HEK293 (cell line): ENCODE measurements around the gene WBP11.

ENCODE experiments used
- CTCF ChIA-PET: fragments of 350-600 bp; formaldehyde crosslinking; extraction: SDS; loops from one replicate; lab custom pipeline; 2021; ENCODE audit warnings: antibody characterized with exemption; lab: Yijun Ruan, JAX
- POLR2A ChIA-PET: fragments of 300-600 bp; formaldehyde crosslinking; extraction: SDS; loops from one replicate; lab custom pipeline; 2020; ENCODE audit warnings: antibody characterized with exemption, inconsistent platforms; lab: Yijun Ruan, JAX
- H3K27ac ChIP-seq: fragments of 200-500 bp; sonication (Bioruptor generic); 2 replicates; pipeline ENCODE4 v1.5.1; 2014; ENCODE audit warnings: low read depth, low read length, control low read depth, inconsistent platforms; ENCODE audit errors: extremely low read depth
- H3K36me3 ChIP-seq, 2 experiments: fragments of 200-500 bp in 1 of 2; sonication (Bioruptor generic) in 1 of 2; 1 replicate in 1 of 2; 2 replicates in 1 of 2; pipeline ENCODE4 v1.5.1; 2014 to 2017; ENCODE audit warnings: inconsistent platforms in 2 of 2, low read length in 2 of 2; ENCODE audit not compliant: control insufficient read depth in 2 of 2, insufficient read depth in 1 of 2
- H3K4me1 ChIP-seq: fragments of 200-500 bp; sonication (Bioruptor generic); 2 replicates; pipeline ENCODE4 v1.5.1; 2014; ENCODE audit warnings: mild to moderate bottlenecking, low read length, inconsistent platforms; ENCODE audit not compliant: control insufficient read depth, insufficient read depth
- H3K4me3 ChIP-seq: 2 replicates; pipeline ENCODE4 v1.5.1; 2011; ENCODE audit warnings: low read depth, mild to moderate bottlenecking, control low read depth, low read length, moderate library complexity
- H3K9me3 ChIP-seq: fragments of 200-500 bp; sonication (Bioruptor generic); 2 replicates; pipeline ENCODE4 v1.5.1; 2014; ENCODE audit warnings: low read depth, low read length, inconsistent platforms; ENCODE audit not compliant: control insufficient read depth, insufficient read depth
- IKZF3 ChIP-seq: fragments of 450-650 bp; IDR thresholded peaks from 2 replicates; pipeline ENCODE4 v1.5.0; 2018; ENCODE audit warnings: missing biosample characterization, mild to moderate bottlenecking, missing genetic modification characterization, moderate library complexity
- PRDM2 ChIP-seq: fragments of 450-650 bp; formaldehyde crosslinking; IDR thresholded peaks from 2 replicates; pipeline ENCODE4 v1.5.1; 2016; ENCODE audit warnings: missing biosample characterization, missing genetic modification characterization, borderline replicate concordance
- ZBTB44 ChIP-seq: fragments of 450-650 bp; IDR thresholded peaks from 2 replicates; pipeline ENCODE4 v1.5.1; 2018; ENCODE audit warnings: missing biosample characterization, mild to moderate bottlenecking, missing genetic modification characterization
- ZBTB48 ChIP-seq: fragments of 450-650 bp; formaldehyde crosslinking; IDR thresholded peaks from 2 replicates; pipeline ENCODE4 v1.5.1; 2016; ENCODE audit warnings: missing biosample characterization, missing genetic modification characterization
- ZBTB8A ChIP-seq: fragments of 450-650 bp; formaldehyde crosslinking; IDR thresholded peaks from 2 replicates; pipeline ENCODE4 v1.5.1; 2016; ENCODE audit warnings: missing biosample characterization, missing genetic modification characterization
- ZNF24 ChIP-seq: fragments of 450-650 bp; formaldehyde crosslinking; IDR thresholded peaks from 2 replicates; pipeline ENCODE4 v1.5.1; 2016; ENCODE audit warnings: missing biosample characterization, missing genetic modification characterization
- ZNF266 ChIP-seq: fragments of 450-650 bp; formaldehyde crosslinking; IDR thresholded peaks from 2 replicates; pipeline ENCODE4 v1.5.1; 2016; ENCODE audit warnings: missing biosample characterization, missing genetic modification characterization, low read depth
- ZNF354C ChIP-seq: fragments of 450-650 bp; formaldehyde crosslinking; IDR thresholded peaks from 2 replicates; pipeline ENCODE4 v1.5.1; 2016; ENCODE audit warnings: missing biosample characterization, missing genetic modification characterization, low read depth, borderline replicate concordance
- ZNF548 ChIP-seq: fragments of 450-650 bp; formaldehyde crosslinking; IDR thresholded peaks from 2 replicates; pipeline ENCODE4 v1.5.1; 2016; ENCODE audit warnings: missing biosample characterization, missing genetic modification characterization
- ZNF600 ChIP-seq: fragments of 450-650 bp; formaldehyde crosslinking; IDR thresholded peaks from 2 replicates; pipeline ENCODE4 v1.5.1; 2016; ENCODE audit warnings: missing biosample characterization, missing genetic modification characterization
- ZNF639 ChIP-seq: fragments of 450-650 bp; formaldehyde crosslinking; IDR thresholded peaks from 2 replicates; pipeline ENCODE4 v1.5.1; 2016; ENCODE audit warnings: missing biosample characterization, missing genetic modification characterization
- ZNF670 ChIP-seq: fragments of 450-650 bp; formaldehyde crosslinking; IDR thresholded peaks from 2 replicates; pipeline ENCODE4 v1.5.1; 2016; ENCODE audit warnings: missing biosample characterization, missing genetic modification characterization, low read depth
- ZNF701 ChIP-seq: fragments of 450-650 bp; formaldehyde crosslinking; IDR thresholded peaks from 2 replicates; pipeline ENCODE4 v1.5.1; 2016; ENCODE audit warnings: missing biosample characterization, missing genetic modification characterization
- ZNF843 ChIP-seq: fragments of 450-650 bp; formaldehyde crosslinking; IDR thresholded peaks from 2 replicates; pipeline ENCODE4 v1.5.1; 2016; ENCODE audit warnings: missing biosample characterization, missing genetic modification characterization
- ZXDB ChIP-seq: fragments of 450-650 bp; formaldehyde crosslinking; IDR thresholded peaks from 2 replicates; pipeline ENCODE4 v1.5.1; 2016; ENCODE audit warnings: missing biosample characterization, missing genetic modification characterization
- TF ChIP-seq, protein P1 (sequence below): fragments of 450-650 bp; formaldehyde crosslinking; IDR thresholded peaks from 2 replicates; pipeline ENCODE4 v1.5.1; 2016; ENCODE audit warnings: missing biosample characterization, missing genetic modification characterization
- TF ChIP-seq, protein P2 (sequence below): fragments of 450-650 bp; formaldehyde crosslinking; IDR thresholded peaks from 2 replicates; pipeline ENCODE4 v1.5.1; 2016; ENCODE audit warnings: missing biosample characterization, missing genetic modification characterization, borderline replicate concordance
- TF ChIP-seq, protein P3 (sequence below): fragments of 450-650 bp; formaldehyde crosslinking; IDR thresholded peaks from 2 replicates; pipeline ENCODE4; 2016; ENCODE audit warnings: missing biosample characterization, missing genetic modification characterization
- TF ChIP-seq, protein P4 (sequence below): fragments of 450-650 bp; formaldehyde crosslinking; IDR thresholded peaks from 2 replicates; pipeline ENCODE4 v1.5.1; 2016; ENCODE audit warnings: missing biosample characterization, missing genetic modification characterization

Gene WBP11

GRCh38 chr12:14780859-14781258 lies 22.4 kb downstream of the WBP11 start (continued):
- TF ChIP-seq, protein P1, sequence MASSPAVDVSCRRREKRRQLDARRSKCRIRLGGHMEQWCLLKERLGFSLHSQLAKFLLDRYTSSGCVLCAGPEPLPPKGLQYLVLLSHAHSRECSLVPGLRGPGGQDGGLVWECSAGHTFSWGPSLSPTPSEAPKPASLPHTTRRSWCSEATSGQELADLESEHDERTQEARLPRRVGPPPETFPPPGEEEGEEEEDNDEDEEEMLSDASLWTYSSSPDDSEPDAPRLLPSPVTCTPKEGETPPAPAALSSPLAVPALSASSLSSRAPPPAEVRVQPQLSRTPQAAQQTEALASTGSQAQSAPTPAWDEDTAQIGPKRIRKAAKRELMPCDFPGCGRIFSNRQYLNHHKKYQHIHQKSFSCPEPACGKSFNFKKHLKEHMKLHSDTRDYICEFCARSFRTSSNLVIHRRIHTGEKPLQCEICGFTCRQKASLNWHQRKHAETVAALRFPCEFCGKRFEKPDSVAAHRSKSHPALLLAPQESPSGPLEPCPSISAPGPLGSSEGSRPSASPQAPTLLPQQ = no peak
- TF ChIP-seq ZNF670 (tag by site-specific recombination) (no peak), ZBTB44 (tag by site-specific recombination) (no peak), ZNF354C (no peak), ZNF701 (tag by site-specific recombination) (no peak)
- TF ChIP-seq, protein P2, sequence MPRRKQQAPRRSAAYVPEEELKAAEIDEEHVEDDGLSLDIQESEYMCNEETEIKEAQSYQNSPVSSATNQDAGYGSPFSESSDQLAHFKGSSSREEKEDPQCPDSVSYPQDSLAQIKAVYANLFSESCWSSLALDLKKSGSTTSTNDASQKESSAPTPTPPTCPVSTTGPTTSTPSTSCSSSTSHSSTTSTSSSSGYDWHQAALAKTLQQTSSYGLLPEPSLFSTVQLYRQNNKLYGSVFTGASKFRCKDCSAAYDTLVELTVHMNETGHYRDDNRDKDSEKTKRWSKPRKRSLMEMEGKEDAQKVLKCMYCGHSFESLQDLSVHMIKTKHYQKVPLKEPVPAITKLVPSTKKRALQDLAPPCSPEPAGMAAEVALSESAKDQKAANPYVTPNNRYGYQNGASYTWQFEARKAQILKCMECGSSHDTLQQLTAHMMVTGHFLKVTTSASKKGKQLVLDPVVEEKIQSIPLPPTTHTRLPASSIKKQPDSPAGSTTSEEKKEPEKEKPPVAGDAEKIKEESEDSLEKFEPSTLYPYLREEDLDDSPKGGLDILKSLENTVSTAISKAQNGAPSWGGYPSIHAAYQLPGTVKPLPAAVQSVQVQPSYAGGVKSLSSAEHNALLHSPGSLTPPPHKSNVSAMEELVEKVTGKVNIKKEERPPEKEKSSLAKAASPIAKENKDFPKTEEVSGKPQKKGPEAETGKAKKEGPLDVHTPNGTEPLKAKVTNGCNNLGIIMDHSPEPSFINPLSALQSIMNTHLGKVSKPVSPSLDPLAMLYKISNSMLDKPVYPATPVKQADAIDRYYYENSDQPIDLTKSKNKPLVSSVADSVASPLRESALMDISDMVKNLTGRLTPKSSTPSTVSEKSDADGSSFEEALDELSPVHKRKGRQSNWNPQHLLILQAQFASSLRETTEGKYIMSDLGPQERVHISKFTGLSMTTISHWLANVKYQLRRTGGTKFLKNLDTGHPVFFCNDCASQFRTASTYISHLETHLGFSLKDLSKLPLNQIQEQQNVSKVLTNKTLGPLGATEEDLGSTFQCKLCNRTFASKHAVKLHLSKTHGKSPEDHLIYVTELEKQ = no peak

DNA sequence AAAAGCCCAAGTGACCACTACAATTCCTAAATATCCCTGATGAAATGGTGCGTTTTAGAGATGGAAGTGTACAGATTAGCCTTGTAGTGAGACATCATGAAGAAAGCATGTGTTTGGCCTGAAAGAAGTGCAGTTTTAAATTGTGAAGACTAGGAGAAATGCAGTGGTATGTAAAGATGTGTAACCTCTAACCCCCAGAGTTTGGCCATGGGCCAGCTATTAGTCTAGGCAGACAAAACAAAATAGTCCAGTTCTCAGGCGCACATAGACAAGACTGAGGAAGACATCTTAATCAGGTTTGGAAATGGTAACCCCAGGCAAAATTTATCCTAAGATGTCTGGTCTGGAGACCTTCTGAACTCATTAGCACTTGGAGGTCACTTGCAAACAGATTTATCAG lies 23.4 kb downstream of the WBP11 start:
- H3K27ac ChIP-seq = no peak overlapping the region
- peaks cover 7% of the 10 kb centered on the region; the same call in 1 of the 2 replicates for H3K4me1 ChIP-seq
- no peaks in the 10 kb centered on the region for H3K9me3 ChIP-seq
- ChIA-PET POLR2A (no interaction called here), CTCF (no interaction called here)
- peaks cover 0 to 9% of the 10 kb centered on the region in 2 experiments; a peak in 1 of 3 replicates for H3K36me3 ChIP-seq
- H3K4me3 ChIP-seq = no peak overlapping the region
- TF ChIP-seq ZNF600 (tag by site-specific recombination) (no peak), ZNF548 (tag by site-specific recombination) (no peak), ZNF639 (tag by site-specific recombination) (no peak), IKZF3 (tag by site-specific recombination) (no peak), ZNF266 (no peak), ZBTB48 (no peak), ZXDB (tag by site-specific recombination) (no peak), ZNF843 (tag by site-specific recombination) (no peak), ZNF24 (tag by site-specific recombination) (no peak), ZBTB8A (no peak), PRDM2 (no peak)
- TF ChIP-seq, protein P3, sequence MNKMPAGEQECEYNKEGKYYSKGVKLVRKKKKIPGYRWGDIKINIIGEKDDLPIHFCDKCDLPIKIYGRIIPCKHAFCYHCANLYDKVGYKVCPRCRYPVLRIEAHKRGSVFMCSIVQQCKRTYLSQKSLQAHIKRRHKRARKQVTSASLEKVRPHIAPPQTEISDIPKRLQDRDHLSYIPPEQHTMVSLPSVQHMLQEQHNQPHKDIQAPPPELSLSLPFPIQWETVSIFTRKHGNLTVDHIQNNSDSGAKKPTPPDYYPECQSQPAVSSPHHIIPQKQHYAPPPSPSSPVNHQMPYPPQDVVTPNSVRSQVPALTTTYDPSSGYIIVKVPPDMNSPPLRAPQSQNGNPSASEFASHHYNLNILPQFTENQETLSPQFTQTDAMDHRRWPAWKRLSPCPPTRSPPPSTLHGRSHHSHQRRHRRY (tag by site-specific recombination) = no peak
- TF ChIP-seq, protein P4, sequence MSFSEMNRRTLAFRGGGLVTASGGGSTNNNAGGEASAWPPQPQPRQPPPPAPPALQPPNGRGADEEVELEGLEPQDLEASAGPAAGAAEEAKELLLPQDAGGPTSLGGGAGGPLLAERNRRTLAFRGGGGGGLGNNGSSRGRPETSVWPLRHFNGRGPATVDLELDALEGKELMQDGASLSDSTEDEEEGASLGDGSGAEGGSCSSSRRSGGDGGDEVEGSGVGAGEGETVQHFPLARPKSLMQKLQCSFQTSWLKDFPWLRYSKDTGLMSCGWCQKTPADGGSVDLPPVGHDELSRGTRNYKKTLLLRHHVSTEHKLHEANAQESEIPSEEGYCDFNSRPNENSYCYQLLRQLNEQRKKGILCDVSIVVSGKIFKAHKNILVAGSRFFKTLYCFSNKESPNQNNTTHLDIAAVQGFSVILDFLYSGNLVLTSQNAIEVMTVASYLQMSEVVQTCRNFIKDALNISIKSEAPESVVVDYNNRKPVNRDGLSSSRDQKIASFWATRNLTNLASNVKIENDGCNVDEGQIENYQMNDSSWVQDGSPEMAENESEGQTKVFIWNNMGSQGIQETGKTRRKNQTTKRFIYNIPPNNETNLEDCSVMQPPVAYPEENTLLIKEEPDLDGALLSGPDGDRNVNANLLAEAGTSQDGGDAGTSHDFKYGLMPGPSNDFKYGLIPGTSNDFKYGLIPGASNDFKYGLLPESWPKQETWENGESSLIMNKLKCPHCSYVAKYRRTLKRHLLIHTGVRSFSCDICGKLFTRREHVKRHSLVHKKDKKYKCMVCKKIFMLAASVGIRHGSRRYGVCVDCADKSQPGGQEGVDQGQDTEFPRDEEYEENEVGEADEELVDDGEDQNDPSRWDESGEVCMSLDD = no peak
